Measurements from ENCODE around the gene PRDM11.

DNA sequence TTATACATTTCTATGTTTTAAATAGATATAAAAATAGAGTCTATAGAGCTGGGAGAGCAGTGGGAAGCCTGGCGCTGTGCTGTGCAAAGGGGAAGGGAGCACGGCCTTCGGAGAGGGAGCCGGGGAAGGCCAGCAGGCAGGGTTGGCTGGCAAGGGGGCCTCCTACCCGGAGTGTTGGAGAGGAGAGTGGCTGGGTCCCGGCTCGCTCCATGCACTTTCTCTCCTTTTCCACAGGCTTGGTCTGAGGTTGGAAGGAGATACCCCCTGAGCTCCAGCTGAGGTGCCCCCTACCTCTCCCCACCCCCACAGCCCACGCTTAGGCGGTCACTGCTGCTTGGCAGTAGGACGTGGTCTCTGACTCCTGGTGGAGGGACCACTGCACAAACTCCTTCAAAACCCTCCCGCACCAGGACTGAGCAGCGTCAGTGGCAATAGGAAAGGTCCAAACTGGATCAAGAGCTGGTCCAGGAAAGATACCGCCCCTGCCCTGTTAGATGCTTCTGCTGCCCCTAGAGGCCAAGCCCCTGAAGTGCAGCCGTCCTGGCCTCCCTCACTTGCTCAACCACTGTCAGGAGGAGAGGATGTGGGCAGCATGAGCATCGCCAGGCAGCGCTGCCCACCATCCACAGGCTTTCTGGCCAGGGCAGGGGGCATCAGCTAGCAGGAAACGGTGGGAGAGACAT lies 86.8 kb downstream of the PRDM11 start:
- TF ChIP-seq EZH2phosphoT487 (IDR thresholded peaks at IDR 0.05; ENCODE audit: insufficient read depth, low read depth) (no peak), EZH2 (IDR thresholded peaks at IDR 0.05; ENCODE audit: insufficient read depth, poor library complexity, severe bottlenecking) (no peak)
